ENCODE measurements around the gene CLC.

The CLC gene

GRCh38 chr19:39696387-39696786 is 41.4 kb downstream of the CLC start (continued):
- TF ChIP-seq ZNF521 (tag by site-specific recombination; IDR thresholded peaks at IDR 0.05) (no peak), ZBTB21 (tag by site-specific recombination; IDR thresholded peaks at IDR 0.05) (peak; percentile 85), ZNF248 (tag by site-specific recombination; IDR thresholded peaks at IDR 0.05) (no peak), HIC1 (tag by site-specific recombination; IDR thresholded peaks at IDR 0.05) (peak; percentile 64; the same call in 1 of the 2 replicates), ZFP41 (tag by site-specific recombination; IDR thresholded peaks at IDR 0.05; ENCODE audit: borderline replicate concordance) (no peak), ZNF202 (tag by site-specific recombination; IDR thresholded peaks at IDR 0.05; ENCODE audit: borderline replicate concordance) (no peak), ZNF747 (tag by site-specific recombination; IDR thresholded peaks at IDR 0.05) (no peak), ZBTB11 (tag by site-specific recombination; conservative IDR thresholded peaks at IDR 0.05; ENCODE audit: low read depth) (no peak), TSHZ1 (tag by site-specific recombination; IDR thresholded peaks at IDR 0.05; ENCODE audit: borderline replicate concordance) (0 out of 2 replicates have a peak, but pooled peaks have one; percentile 14), ZNF10 (tag by site-specific recombination; IDR thresholded peaks at IDR 0.05) (no peak), WT1 (tag by site-specific recombination; IDR thresholded peaks at IDR 0.05) (no peak), ZNF560 (tag by site-specific recombination; IDR thresholded peaks at IDR 0.05; ENCODE audit: borderline replicate concordance) (no peak), BCL6B (tag by site-specific recombination; IDR thresholded peaks at IDR 0.05) (no peak), FEZF1 (tag by site-specific recombination; IDR thresholded peaks at IDR 0.05) (no peak), ZNF660 (tag by site-specific recombination; IDR thresholded peaks at IDR 0.05) (peak; percentile 82; the same call in 1 of the 2 replicates), REST (tag by site-specific recombination; IDR thresholded peaks at IDR 0.05) (no peak), ZNF639 (tag by site-specific recombination; IDR thresholded peaks at IDR 0.05) (no peak), ZNF561 (tag by site-specific recombination; IDR thresholded peaks at IDR 0.05; ENCODE audit: borderline replicate concordance) (no peak), ZXDB (tag by site-specific recombination; IDR thresholded peaks at IDR 0.05) (no peak), ZBTB7A (tag by site-specific recombination; IDR thresholded peaks at IDR 0.05; ENCODE audit: low read depth) (no peak), HOXC10 (CRISPR knock-in tag; IDR thresholded peaks at IDR 0.05) (no peak), ZNF335 (tag by site-specific recombination; conservative IDR thresholded peaks at IDR 0.05) (0 out of 2 replicates have a peak, but pooled peaks have one; percentile 30), GLIS1 (tag by site-specific recombination; IDR thresholded peaks at IDR 0.05) (0 out of 2 replicates have a peak, but pooled peaks have one; percentile 16), ZNF366 (tag by site-specific recombination; conservative IDR thresholded peaks at IDR 0.05) (peak; percentile 76), SP7 (tag by site-specific recombination; IDR thresholded peaks at IDR 0.05) (no peak)

Data from HEK293 (cell line).